ENCODE results near the gene CPNE8.
"Not testable (repeated sequence)": the region's sequence is repeated elsewhere in the genome, so short reads cannot be mapped to it uniquely, and the experiment has no call there.

The CPNE8 gene

DNA sequence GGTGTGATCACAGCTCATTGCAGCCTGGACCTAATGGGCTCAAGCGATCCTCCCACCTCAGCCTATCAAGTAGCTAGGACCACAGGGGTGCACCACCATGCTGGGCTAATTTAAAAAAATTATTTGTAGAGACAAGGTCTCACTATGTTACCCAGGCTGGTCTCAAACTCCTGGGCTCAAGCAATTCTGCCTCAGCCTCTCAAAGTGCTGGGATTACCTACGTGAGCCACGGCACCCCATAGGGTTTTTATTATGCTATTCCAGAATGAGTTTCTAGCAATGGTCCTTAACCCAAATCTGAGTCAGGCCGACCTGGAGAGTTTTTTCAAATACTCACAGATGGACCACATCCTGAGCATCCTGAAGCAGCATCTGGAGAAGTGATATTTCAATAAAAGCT, 159.8 kb downstream of the CPNE8 start:
- Mint-ChIP-seq H3K36me3 (peaks cover 2% of the 10 kb centered on the region), H3K4me1 (no peaks in the 10 kb centered on the region), H3K9me3 (peaks cover 4% of the 10 kb centered on the region), H3K27me3 (no peaks in the 10 kb centered on the region), H3K4me3 (no peak overlapping the region), H3K27ac (no peak overlapping the region)

- no peak overlapping the region for H3K27ac Mint-ChIP-seq
- no peaks in the 10 kb centered on the region for H3K36me3 Mint-ChIP-seq
- no peaks in the 10 kb centered on the region for H3K9me3 Mint-ChIP-seq
- H3K4me1 Mint-ChIP-seq = no peaks in the 10 kb centered on the region
- H3K27me3 Mint-ChIP-seq = no peaks in the 10 kb centered on the region
- no peak overlapping the region for H3K4me3 Mint-ChIP-seq
These were observed 161.3 kb downstream of the CPNE8 start for GRCh38 chr12:38744041-38744440.

GRCh38 chr12:38742496-38742895, 162.9 kb downstream of the CPNE8 start:
- not testable (repeated sequence) for H3K27me3 Mint-ChIP-seq, H3K36me3 Mint-ChIP-seq, H3K4me1 Mint-ChIP-seq, H3K9me3 Mint-ChIP-seq, H3K4me3 Mint-ChIP-seq, H3K27ac Mint-ChIP-seq

DNA sequence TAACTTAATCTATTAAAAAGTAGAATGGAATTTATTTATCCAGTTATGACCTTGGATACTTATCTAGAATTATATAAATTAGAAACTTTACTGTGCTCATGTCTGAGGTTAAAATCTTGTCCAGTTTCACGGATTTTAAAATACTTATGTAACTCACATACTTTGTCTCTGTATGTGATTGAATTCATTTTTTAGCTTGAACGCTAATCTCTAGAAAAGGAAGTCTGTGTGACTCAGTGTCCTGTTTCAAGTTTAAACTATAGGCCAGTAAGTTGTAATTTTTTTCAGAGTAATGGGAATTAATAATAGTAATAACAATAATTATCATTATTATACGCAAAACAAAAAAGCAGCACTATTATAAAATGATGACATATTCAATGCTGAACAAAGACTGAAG, 168.6 kb downstream of the CPNE8 start:
- Mint-ChIP-seq H3K36me3 (no peaks in the 10 kb centered on the region), H3K4me3 (no peak overlapping the region), H3K27me3 (no peaks in the 10 kb centered on the region), H3K4me1 (no peaks in the 10 kb centered on the region), H3K9me3 (no peaks in the 10 kb centered on the region), H3K27ac (no peak overlapping the region)

DNA sequence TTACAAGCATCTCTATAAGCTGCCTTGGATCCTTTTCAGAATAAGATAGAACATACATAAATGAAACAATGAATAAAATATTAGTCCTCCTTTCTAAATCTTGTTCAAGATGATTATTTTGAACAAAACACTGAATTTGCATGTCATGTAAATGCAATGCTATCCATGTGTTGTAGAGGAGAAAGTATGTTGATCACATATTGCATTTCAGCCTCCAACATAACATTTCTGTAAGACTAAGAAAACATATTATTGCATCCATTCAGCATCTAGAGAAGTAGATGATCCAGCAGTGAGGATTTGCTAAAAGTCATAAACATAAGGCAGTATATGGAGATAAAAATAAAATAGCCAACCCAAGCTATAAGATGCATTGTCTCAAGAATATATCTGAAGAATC, 172.6 kb downstream of the CPNE8 start:
- no peak overlapping the region for H3K4me3 Mint-ChIP-seq
- no peaks in the 10 kb centered on the region for H3K27me3 Mint-ChIP-seq
- no peak overlapping the region for H3K27ac Mint-ChIP-seq
- H3K9me3 Mint-ChIP-seq = no peaks in the 10 kb centered on the region
- no peaks in the 10 kb centered on the region for H3K4me1 Mint-ChIP-seq
- H3K36me3 Mint-ChIP-seq = peaks cover 2% of the 10 kb centered on the region

DNA sequence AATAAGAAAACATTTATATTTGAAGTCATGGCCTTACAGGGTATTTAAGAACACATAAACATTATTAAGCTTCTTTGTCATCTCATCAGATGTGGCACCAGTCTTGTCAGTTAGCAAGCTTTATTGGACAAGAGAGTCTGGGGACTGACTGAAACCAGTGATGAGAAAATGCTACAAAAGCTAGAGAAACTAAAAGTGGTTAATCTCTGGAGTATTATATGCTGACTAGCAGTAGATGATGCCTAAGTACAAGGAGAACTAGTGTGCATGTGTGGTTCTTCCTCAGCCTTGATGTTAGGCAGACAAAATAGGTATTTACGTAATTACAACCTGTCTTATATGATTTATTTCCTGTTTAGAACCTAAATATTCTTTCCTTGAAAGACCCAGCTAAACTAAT, 176.5 kb downstream of the CPNE8 start:
- Mint-ChIP-seq H3K4me3 (no peak overlapping the region), H3K9me3 (no peaks in the 10 kb centered on the region), H3K4me1 (no peaks in the 10 kb centered on the region), H3K27me3 (no peaks in the 10 kb centered on the region), H3K27ac (no peak overlapping the region), H3K36me3 (peaks cover 2% of the 10 kb centered on the region)

- no peak overlapping the region for H3K4me3 Mint-ChIP-seq
- peaks cover 1% of the 10 kb centered on the region for H3K36me3 Mint-ChIP-seq
- H3K27ac Mint-ChIP-seq = no peak overlapping the region
- H3K4me1 Mint-ChIP-seq = no peaks in the 10 kb centered on the region
- no peaks in the 10 kb centered on the region for H3K27me3 Mint-ChIP-seq
- no peaks in the 10 kb centered on the region for H3K9me3 Mint-ChIP-seq
These were observed 183.7 kb downstream of the CPNE8 start for GRCh38 chr12:38721611-38722252.

DNA sequence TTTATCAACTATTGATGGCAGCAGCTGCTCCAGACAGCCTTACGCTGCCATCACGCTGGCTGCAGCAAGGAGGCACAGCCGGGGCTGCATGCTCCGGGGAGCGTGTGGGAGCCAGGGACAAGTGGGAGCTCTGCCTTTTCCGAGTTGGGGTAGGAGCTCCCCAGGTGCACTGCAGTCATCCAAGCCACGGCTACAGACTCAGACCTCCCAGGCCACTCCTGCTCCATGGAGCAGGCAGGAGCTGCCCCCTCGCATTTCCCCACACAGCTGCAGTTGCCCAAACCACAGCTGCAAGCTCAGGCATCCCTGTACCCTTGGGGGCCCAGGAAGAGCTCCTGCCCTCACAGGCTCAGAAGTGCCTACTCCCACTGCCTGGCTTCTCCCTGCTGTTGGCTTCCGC, 184.7 kb downstream of the CPNE8 start:
- no peaks in the 10 kb centered on the region for H3K9me3 Mint-ChIP-seq
- no peaks in the 10 kb centered on the region for H3K27me3 Mint-ChIP-seq
- no peaks in the 10 kb centered on the region for H3K4me1 Mint-ChIP-seq
- no peak overlapping the region for H3K27ac Mint-ChIP-seq
- peaks cover 1% of the 10 kb centered on the region for H3K36me3 Mint-ChIP-seq
- no peak overlapping the region for H3K4me3 Mint-ChIP-seq

DNA sequence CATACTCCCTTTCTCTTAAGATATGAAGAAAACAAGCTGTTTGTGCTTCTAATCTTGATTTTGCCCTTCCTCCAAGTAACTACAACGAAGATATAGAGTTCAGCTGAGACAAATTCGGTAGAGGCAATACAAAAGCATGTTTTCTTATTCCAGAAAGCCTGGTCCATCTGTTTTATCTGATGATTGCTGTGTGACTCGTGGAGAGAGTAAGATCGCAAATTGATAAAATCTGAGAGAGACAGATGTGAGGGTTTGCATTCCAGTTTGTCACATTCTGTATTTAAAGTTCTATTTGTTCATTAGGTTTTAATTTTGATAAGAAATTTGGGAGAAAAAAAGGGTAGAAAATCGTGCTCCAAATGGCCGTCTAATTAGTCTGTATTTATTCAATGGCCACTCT, 192.1 kb downstream of the CPNE8 start:
- H3K36me3 Mint-ChIP-seq = no peaks in the 10 kb centered on the region
- no peak overlapping the region for H3K27ac Mint-ChIP-seq
- H3K9me3 Mint-ChIP-seq = no peaks in the 10 kb centered on the region
- no peaks in the 10 kb centered on the region for H3K27me3 Mint-ChIP-seq
- H3K4me1 Mint-ChIP-seq = no peaks in the 10 kb centered on the region
- no peak overlapping the region for H3K4me3 Mint-ChIP-seq

GRCh38 chr12:38711054-38711453, 194.3 kb downstream of the CPNE8 start:
- H3K27me3 Mint-ChIP-seq = no peaks in the 10 kb centered on the region
- no peaks in the 10 kb centered on the region for H3K9me3 Mint-ChIP-seq
- H3K4me1 Mint-ChIP-seq = no peaks in the 10 kb centered on the region
- no peaks in the 10 kb centered on the region for H3K36me3 Mint-ChIP-seq
- no peak overlapping the region for H3K27ac Mint-ChIP-seq
- no peak overlapping the region for H3K4me3 Mint-ChIP-seq

DNA sequence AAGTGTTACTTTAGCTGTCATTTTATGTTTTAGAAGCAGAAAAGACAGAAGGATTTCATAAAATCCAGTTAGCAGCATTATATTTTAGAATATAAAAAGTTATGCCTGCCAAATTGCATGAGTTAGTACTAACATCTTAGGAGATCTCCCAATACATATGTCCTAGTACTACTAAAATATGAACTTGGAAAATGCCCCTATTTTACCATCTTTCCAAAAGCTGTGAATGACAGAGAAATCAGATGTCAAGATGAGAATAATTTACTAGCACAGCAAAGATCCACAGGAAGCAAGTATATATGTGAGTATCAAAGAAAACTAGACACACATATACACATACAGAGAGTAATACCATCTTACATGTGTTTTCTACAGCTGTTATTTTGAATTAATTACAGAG, 196.9 kb downstream of the CPNE8 start:
- Mint-ChIP-seq H3K9me3 (no peaks in the 10 kb centered on the region), H3K4me1 (no peaks in the 10 kb centered on the region), H3K4me3 (no peak overlapping the region), H3K27me3 (no peaks in the 10 kb centered on the region), H3K27ac (no peak overlapping the region), H3K36me3 (no peaks in the 10 kb centered on the region)

- Mint-ChIP-seq H3K27ac (no peak overlapping the region), H3K27me3 (no peaks in the 10 kb centered on the region), H3K4me1 (no peaks in the 10 kb centered on the region), H3K36me3 (no peaks in the 10 kb centered on the region), H3K4me3 (no peak overlapping the region), H3K9me3 (no peaks in the 10 kb centered on the region)
These were observed 197.7 kb downstream of the CPNE8 start for GRCh38 chr12:38707648-38708047.

GRCh38 chr12:38697289-38697688, 208.1 kb downstream of the CPNE8 start:
- peaks cover 4% of the 10 kb centered on the region for H3K9me3 Mint-ChIP-seq
- H3K4me3 Mint-ChIP-seq = no peak overlapping the region
- H3K27ac Mint-ChIP-seq = no peak overlapping the region
- no peaks in the 10 kb centered on the region for H3K4me1 Mint-ChIP-seq
- H3K36me3 Mint-ChIP-seq = peaks cover 2% of the 10 kb centered on the region
- no peaks in the 10 kb centered on the region for H3K27me3 Mint-ChIP-seq

DNA sequence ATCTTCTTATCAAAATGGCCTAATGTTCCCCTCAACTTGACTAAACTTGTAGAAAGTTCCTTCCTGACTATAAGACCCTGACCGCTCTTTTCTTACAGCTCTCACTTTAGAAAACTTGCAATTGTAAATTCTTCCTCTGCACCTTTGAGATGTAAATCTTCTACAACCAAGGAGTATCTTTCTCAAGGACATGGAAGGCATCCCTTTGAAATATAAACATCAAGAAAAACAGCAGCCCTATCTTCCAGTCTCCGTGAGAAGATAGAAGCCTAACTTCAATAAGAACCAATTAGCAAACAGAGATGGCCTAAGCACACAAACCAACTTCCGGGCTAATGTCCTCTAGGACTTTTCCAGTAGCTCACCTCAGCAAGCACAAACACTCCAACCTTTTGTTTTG, 210.3 kb downstream of the CPNE8 start:
- H3K4me1 Mint-ChIP-seq = no peaks in the 10 kb centered on the region
- H3K27ac Mint-ChIP-seq = no peak overlapping the region
- peaks cover 4% of the 10 kb centered on the region for H3K9me3 Mint-ChIP-seq
- no peaks in the 10 kb centered on the region for H3K27me3 Mint-ChIP-seq
- no peak overlapping the region for H3K4me3 Mint-ChIP-seq
- peaks cover 3% of the 10 kb centered on the region for H3K36me3 Mint-ChIP-seq

GRCh38 chr12:38691164-38691563, 214.2 kb downstream of the CPNE8 start:
- H3K27me3 Mint-ChIP-seq = no peaks in the 10 kb centered on the region
- H3K9me3 Mint-ChIP-seq = no peaks in the 10 kb centered on the region
- H3K4me1 Mint-ChIP-seq = no peaks in the 10 kb centered on the region
- no peak overlapping the region for H3K27ac Mint-ChIP-seq
- no peak overlapping the region for H3K4me3 Mint-ChIP-seq
- peaks cover 3% of the 10 kb centered on the region for H3K36me3 Mint-ChIP-seq

GRCh38 chr12:38690646-38691045, 214.7 kb downstream of the CPNE8 start:
- Mint-ChIP-seq H3K4me1 (no peaks in the 10 kb centered on the region), H3K9me3 (no peaks in the 10 kb centered on the region), H3K36me3 (peaks cover 3% of the 10 kb centered on the region), H3K27me3 (no peaks in the 10 kb centered on the region), H3K4me3 (no peak overlapping the region), H3K27ac (no peak overlapping the region)

GRCh38 chr12:38689704-38690103, 215.7 kb downstream of the CPNE8 start:
- no peak overlapping the region for H3K4me3 Mint-ChIP-seq
- H3K27me3 Mint-ChIP-seq = no peaks in the 10 kb centered on the region
- H3K27ac Mint-ChIP-seq = no peak overlapping the region
- H3K4me1 Mint-ChIP-seq = no peaks in the 10 kb centered on the region
- H3K36me3 Mint-ChIP-seq = peaks cover 6% of the 10 kb centered on the region
- H3K9me3 Mint-ChIP-seq = no peaks in the 10 kb centered on the region
